Activated CD8-positive, alpha-beta T cell treated with anti-CD3 and anti-CD28 coated beads for 36 hours (primary cell): Measurements from ENCODE around the gene TNS3. TPM values are rescaled to one million over a fixed set of nuclear protein-coding genes. Genes with fewer than 3 reads are reported as not detected.

Source experiments
- ATAC-seq: fragments of 200-7000 bp; cut with Tn5 transposase; one replicate; pipeline ENCODE4 v1.10.0; 2021; ENCODE audit warnings: mild to moderate bottlenecking, moderate library complexity
- CTCF ChIA-PET: fragments of 350-600 bp; sonication (Branson Sonifier 250); formaldehyde crosslinking; loops from one replicate; lab custom pipeline; 2021; ENCODE audit warnings: antibody characterized with exemption; lab: Charles Lee
- POLR2A ChIA-PET: fragments of 350-600 bp; sonication (Branson Sonifier 250); formaldehyde crosslinking; loops from one replicate; lab custom pipeline; 2021; ENCODE audit warnings: antibody characterized with exemption; lab: Charles Lee
- DNase-seq: peaks from one replicate; pipeline ENCODE4 v3.0.0-alpha.2; 2020
- H3K27ac Mint-ChIP-seq: one replicate; pipeline ENCODE4 v1.8.0; 2021; ENCODE audit warnings: mild to moderate bottlenecking, mixed read lengths
- H3K27me3 Mint-ChIP-seq: one replicate; pipeline ENCODE4 v1.8.0; 2021; ENCODE audit warnings: mixed read lengths
- H3K36me3 Mint-ChIP-seq: one replicate; pipeline ENCODE4 v1.8.0; 2021; ENCODE audit warnings: low read depth, mixed read lengths
- H3K4me1 Mint-ChIP-seq: one replicate; pipeline ENCODE4 v1.8.0; 2021; ENCODE audit warnings: low read depth, mixed read lengths
- H3K4me3 Mint-ChIP-seq: one replicate; pipeline ENCODE4 v1.8.0; 2021; ENCODE audit warnings: mild to moderate bottlenecking, moderate library complexity, mixed read lengths
- H3K9me3 Mint-ChIP-seq: one replicate; pipeline ENCODE4 v1.8.0; 2021; ENCODE audit warnings: mixed read lengths
- intact Hi-C: fragments of 100-400 bp; cut with micrococcal nuclease; formaldehyde crosslinking; loops from one replicate; pipeline ENCODE4 v1.10.0; 2022
- total RNA-seq, 2 experiments: library from RNA; stranded (reverse); gene quantifications; one replicate each; pipeline ENCODE4 v1.2.3, GENCODE V29; 2021
- TF ChIP-seq, protein P1 (sequence below): fragments of 200-600 bp; IDR thresholded peaks from one replicate; pipeline ENCODE4 v1.8.0; 2022; ENCODE audit warnings: antibody characterized with exemption, mild to moderate bottlenecking

The TNS3 gene
- total RNA-seq, 2 experiments from 2014 or later = 0.04 to 0.16 TPM

GRCh38 chr7:47602272-47603004, 20.5 kb upstream of the TNS3 start:
- Mint-ChIP-seq H3K4me3 (no peak overlapping the region), H3K27ac (no peak overlapping the region), H3K9me3 (peaks cover 4% of the 10 kb centered on the region), H3K27me3 (no peaks in the 10 kb centered on the region), H3K36me3 (no peaks in the 10 kb centered on the region), H3K4me1 (no peaks in the 10 kb centered on the region)
- DNase-seq (no peak), ATAC-seq (no peak)
- ChIA-PET POLR2A (no interaction called here), CTCF (no interaction called here)
- TF ChIP-seq, protein P1, sequence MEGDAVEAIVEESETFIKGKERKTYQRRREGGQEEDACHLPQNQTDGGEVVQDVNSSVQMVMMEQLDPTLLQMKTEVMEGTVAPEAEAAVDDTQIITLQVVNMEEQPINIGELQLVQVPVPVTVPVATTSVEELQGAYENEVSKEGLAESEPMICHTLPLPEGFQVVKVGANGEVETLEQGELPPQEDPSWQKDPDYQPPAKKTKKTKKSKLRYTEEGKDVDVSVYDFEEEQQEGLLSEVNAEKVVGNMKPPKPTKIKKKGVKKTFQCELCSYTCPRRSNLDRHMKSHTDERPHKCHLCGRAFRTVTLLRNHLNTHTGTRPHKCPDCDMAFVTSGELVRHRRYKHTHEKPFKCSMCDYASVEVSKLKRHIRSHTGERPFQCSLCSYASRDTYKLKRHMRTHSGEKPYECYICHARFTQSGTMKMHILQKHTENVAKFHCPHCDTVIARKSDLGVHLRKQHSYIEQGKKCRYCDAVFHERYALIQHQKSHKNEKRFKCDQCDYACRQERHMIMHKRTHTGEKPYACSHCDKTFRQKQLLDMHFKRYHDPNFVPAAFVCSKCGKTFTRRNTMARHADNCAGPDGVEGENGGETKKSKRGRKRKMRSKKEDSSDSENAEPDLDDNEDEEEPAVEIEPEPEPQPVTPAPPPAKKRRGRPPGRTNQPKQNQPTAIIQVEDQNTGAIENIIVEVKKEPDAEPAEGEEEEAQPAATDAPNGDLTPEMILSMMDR = no peak
- intact Hi-C loops = no loop called here

DNA sequence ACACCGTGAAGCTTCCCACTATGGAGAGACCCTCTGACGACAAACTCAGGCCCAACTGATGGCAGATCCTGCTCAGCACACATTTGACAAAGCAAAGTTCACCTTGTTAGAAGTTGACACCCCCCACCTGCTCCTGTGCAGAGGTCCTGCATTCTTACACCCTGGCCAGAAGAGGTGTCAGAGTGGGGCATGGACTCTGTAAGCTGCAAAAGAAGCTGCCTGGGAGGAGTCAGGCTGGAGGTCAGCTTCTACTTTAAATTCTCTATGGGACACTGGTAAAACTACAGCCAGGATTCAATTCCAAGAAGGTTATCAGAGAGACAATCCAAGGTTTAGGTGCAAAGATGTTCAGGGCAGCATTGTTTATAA, 20.0 kb upstream of the TNS3 start:
- ATAC-seq = no peak
- ChIA-PET CTCF (no interaction called here), POLR2A (no interaction called here)
- Mint-ChIP-seq H3K4me1 (no peaks in the 10 kb centered on the region), H3K27me3 (no peaks in the 10 kb centered on the region), H3K36me3 (no peaks in the 10 kb centered on the region), H3K4me3 (no peak overlapping the region), H3K27ac (no peak overlapping the region), H3K9me3 (peaks cover 9% of the 10 kb centered on the region)
- TF ChIP-seq, protein P1 = no peak
- intact Hi-C loops = no loop called here
- no peak for DNase-seq

- H3K27me3 Mint-ChIP-seq = no peaks in the 10 kb centered on the region
- H3K36me3 Mint-ChIP-seq = no peaks in the 10 kb centered on the region
- intact Hi-C loops = no loop called here
- no peaks in the 10 kb centered on the region for H3K4me1 Mint-ChIP-seq
- ATAC-seq = peak; percentile 13
- H3K9me3 Mint-ChIP-seq = peaks cover 9% of the 10 kb centered on the region
- CTCF ChIA-PET = no interaction called here
- TF ChIP-seq, protein P1 = no peak
- H3K27ac Mint-ChIP-seq = no peak overlapping the region
- POLR2A ChIA-PET = no interaction called here
- DNase-seq = no peak
- H3K4me3 Mint-ChIP-seq = no peak overlapping the region
Measured at GRCh38 chr7:47601119-47601880, 19.4 kb upstream of the TNS3 start.

DNA sequence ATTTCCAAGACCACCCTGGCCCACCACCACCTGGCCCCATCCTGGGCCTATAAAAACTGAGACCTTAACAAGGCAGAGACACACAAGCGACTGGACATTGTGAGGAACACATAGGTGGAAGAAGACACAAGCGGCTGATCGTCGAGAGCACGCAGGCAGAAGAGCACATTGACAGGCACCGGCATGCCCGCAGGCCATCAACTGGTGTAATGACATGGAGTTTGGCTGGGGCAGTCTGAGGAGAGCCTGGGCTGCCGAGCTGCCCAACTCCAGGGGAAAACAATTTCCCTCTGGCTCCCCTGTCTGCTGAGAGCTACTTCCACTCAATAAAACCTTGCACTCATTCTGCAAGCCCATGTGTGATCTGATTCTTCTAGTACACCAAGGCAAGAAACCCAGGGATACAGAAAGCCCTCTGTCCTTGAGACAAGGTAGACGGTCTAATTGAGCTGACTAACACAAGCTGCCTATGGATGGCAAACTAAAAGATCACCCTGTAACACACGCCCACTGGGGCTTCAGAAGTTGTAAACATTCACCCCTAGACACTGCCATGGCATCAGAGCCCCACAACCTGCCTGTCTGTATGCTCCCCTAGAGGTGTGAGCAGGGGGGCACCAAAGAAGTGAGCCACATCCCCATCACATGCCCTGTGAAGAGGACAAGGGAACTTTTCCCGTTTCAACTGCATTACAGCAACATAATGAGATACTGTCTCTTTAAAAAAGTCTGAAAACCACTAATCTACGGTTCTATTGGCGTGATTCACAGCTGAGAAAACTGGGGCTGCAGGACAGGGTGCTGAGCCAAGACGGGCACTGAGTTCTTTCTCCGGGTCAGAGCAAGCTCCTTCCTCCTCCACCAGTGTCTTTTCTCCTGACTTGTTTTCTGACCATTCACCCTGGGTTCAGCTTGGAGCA, 18.5 kb upstream of the TNS3 start:
- DNase-seq (no peak), ATAC-seq (no peak)
- CTCF ChIA-PET = no interaction called here
- H3K9me3 Mint-ChIP-seq = peaks cover 10% of the 10 kb centered on the region
- no peak overlapping the region for H3K27ac Mint-ChIP-seq
- no peaks in the 10 kb centered on the region for H3K4me1 Mint-ChIP-seq
- intact Hi-C loops = no loop called here
- no peaks in the 10 kb centered on the region for H3K27me3 Mint-ChIP-seq
- no peak overlapping the region for H3K4me3 Mint-ChIP-seq
- POLR2A ChIA-PET = no interaction called here
- H3K36me3 Mint-ChIP-seq = no peaks in the 10 kb centered on the region
- TF ChIP-seq, protein P1 = no peak
